GM19328 (cell line): ENCODE data around the gene ZBTB47.

Experiments used
- ATAC-seq: cut with Tn5 transposase; IDR thresholded peaks from one replicate; pipeline ENCODE4 v1.9.1; 2021; ENCODE audit warnings: mild to moderate bottlenecking, moderate library complexity; ENCODE audit not compliant: unreplicated experiment

ZBTB47 gene

GRCh38 chr3:42664438-42664803 is 10.9 kb downstream of the ZBTB47 start:
- no peak for ATAC-seq

DNA sequence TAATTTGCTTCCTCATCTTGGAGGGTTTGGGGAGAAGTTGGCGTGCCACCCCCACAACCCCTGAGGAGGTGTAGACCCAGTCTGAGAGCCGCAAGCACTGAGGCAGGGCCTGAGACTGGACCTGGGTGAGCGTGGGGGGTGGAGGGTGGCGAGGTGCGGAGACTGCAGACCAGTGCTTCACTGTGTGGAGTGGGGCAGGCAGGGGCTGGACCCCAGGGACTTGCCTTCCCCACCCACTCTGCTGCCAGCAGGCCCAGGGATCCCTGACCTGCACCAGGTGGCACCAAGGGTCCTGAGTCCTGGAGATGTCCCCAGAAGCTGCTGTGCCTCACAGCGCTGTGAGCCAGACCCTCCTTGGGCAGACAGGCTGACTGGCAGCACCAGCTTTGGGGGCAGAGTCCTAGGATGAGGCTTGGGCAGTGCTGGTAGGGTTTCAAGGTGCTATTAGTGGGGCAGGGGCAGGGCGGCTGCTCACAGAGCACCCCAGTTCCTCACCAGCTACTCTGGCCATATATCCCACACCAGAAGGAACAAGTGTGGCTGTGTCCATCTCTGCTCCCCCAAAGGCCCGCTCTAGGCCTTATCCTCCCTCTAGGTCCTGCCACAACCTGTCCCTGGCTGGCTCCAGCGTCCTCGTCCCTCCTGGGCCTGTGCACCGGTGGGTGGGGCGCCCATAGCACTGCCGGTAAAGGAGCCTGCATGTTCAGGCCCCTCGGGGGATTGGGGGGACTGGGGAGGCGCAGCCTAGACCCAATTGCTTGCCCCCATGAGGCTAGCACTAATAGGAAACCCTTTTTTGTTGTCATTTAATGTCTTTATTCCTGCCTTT is 11.8 kb downstream of the ZBTB47 start:
- ATAC-seq: no peak

- no peak for ATAC-seq
Observed at GRCh38 chr3:42666022-42666421, 12.5 kb downstream of the ZBTB47 start.

DNA sequence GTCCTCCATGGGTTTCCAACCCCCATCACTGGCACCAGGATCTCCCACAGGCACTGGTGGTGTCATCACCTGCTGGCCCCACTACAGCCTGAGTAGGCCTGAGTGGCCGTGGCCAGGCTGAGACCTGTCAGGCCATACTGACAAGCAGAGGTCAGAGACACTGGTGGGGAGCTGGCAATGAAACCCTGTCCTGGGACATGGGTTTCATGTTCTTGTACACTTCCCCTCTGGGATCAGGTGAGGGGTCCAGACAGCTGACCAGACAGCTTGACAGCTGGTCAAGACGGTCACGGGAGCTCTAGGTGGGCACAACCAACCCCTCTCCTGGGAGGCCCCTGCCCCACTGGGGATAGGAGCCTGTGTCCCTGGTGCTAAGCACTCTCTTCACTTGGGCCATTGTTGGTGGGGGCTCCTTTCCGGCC is 13.1 kb downstream of the ZBTB47 start:
- ATAC-seq: no peak

- no peak for ATAC-seq
Observed at GRCh38 chr3:42667096-42667522, 13.6 kb downstream of the ZBTB47 start.

DNA sequence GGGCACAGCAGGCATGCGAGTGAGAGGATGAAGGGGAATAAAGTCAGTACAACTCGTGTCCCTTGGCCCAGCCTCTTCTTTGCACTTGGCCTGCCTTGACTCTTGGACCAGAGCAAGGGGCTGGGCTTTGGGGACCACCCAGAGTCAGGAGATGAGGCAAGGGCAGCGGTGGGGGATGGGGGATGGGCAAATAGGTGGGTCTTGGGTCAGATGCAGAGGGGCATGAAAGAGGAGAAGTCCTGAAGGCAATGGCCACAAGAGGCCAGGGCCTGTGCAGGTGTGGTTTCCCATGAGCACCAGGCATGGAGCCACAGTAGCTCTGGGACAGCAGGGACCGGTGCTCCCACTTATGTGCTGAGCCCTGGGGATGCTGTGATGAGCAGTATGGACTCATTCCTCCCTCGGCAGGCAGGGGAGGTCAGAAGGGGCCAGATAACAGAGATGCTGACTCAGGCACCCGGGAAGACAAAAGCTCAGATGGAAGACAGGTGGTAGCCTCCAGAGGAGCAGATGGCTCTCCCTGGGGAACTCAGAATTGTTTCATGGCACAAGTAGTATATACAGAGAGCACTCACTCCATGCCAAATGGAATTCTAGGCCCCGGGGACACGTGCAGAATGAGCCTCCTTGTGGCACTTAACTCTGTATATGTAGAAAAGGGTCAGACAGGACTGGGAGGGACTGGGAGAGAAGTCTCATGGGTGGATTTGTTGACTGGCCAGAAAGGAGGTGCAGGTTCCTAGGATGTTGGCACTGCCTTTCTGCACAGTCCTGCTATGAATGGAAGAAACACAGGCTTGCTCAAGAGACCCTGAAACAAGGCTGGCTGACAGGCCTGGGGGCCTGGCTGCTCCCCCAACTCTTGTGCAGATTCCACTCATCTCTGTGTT is 14.3 kb downstream of the ZBTB47 start:
- ATAC-seq: no peak

DNA sequence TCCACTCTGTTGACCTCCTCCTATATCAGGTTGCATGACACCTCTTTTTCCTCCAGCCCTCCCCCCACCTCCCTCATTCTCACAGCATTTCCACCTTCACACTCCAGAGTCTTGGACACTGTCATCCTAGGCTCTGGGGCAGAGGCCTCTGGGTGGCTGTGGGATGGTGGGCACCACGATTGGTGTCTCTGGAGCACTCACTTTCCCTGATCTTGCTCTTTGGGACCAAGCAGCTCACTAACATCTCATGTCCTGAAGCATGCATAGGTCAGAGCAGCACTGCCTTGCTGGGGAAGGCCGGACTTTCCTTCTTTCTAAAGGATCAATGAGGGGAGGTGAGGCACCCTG is 14.9 kb downstream of the ZBTB47 start:
- ATAC-seq: no peak

- no peak for ATAC-seq
Observed at GRCh38 chr3:42668793-42669217, 15.3 kb downstream of the ZBTB47 start.

GRCh38 chr3:42670051-42670576 is 16.6 kb downstream of the ZBTB47 start:
- no peak for ATAC-seq

GRCh38 chr3:42670670-42671069 is 17.2 kb downstream of the ZBTB47 start:
- no peak for ATAC-seq

DNA sequence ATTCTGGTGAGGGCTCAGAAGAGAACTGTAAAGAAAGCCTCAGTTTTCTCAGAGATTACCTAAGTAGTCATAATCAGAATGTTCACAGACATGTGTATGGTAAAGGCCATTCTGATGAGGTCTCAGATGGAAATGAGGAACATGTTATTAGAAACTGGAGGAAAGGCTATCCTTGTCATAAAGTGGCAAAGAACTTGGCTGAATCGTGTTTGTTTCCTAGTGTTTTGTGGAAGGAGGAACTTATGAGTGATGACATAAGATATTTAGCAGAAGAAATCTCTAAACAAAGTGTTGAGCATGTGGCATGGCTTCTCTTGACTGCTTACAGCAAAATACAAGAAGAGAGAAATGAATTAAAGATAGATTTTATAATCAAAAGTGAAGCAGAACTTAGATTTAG is 19.0 kb downstream of the ZBTB47 start:
- no peak for ATAC-seq

- no peak for ATAC-seq
Observed at GRCh38 chr3:42673082-42673481, 19.6 kb downstream of the ZBTB47 start.

DNA sequence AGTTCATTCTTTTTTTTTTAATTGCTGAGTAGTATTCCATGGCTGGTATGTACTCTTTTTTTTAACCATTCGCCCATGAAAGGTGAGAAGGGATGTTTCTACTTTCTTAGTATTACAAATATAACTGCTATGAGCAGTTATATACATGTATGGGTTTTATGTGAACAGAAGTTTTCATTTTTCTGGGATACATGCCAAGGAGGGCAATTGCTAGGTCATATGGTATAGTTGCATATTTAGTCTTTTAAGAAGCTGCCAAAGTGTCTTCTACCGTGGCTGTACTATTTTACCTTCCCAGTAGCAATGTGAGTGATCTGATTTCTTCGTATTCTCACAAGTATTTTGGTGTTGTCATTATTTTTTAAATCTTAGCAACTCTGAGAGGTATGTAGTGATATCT is 20.6 kb downstream of the ZBTB47 start:
- no peak for ATAC-seq

GRCh38 chr3:42675909-42676308 is 22.4 kb downstream of the ZBTB47 start:
- no peak for ATAC-seq

GRCh38 chr3:42678447-42678846 is 24.9 kb downstream of the ZBTB47 start:
- ATAC-seq: no peak

DNA sequence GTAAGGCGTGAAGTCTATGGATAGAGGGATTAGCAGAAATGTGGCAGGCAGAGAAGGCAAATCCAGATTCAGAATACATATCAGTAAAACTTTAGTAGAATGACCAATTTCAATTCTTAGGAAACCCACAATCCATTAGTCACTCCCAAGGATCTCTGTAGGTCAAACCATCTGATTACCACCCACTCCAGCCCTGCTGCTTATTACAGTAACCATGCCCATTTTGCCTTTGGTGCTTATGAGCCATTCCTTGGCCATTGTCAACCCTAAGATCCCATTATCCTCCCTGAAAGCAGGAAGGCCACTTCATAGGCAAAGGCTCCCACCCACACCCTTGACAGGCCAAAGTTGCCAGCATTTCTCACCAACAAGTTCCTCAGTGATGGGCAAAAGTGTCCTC is 26.8 kb downstream of the ZBTB47 start:
- ATAC-seq: no peak

- no peak for ATAC-seq
Observed at GRCh38 chr3:42680806-42681205, 27.3 kb downstream of the ZBTB47 start.

- ATAC-seq: no peak
Observed at GRCh38 chr3:42681361-42682038, 28.0 kb downstream of the ZBTB47 start.

DNA sequence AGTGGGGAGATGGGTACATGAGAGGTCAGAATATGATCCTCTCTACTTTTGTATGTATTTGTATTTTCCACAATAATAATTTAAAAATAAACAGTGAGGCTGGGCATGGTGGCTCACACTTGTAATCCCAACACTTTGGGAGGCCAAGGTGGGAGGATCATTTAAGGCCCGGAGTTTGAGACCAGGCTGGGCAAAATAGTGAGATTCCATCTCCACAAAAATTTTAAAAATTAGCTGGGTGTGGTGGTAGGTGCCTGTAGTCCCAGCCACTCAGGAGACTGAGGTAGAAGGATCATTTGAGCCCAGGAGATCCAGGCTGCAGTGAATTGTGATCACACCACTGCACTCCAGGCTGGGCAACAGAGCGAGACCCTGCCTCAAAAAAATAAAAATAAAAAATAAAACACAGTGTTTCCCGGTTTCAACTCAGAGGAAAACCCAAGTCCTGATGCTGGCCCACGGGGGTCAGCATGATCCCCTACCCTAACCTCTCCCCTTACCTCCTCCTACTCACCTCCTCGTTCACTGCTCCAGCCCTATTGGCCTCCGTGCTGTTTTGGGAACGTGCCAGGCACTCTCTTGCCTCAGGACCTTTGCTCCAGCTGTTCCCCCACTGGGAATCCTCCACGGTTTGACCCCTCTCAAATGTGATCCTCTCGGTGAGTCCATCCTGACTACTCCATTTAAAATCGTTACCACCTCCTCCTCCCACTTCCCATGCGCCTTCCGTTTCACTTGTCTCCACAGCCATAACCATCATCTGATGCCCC is 29.0 kb downstream of the ZBTB47 start:
- no peak for ATAC-seq

DNA sequence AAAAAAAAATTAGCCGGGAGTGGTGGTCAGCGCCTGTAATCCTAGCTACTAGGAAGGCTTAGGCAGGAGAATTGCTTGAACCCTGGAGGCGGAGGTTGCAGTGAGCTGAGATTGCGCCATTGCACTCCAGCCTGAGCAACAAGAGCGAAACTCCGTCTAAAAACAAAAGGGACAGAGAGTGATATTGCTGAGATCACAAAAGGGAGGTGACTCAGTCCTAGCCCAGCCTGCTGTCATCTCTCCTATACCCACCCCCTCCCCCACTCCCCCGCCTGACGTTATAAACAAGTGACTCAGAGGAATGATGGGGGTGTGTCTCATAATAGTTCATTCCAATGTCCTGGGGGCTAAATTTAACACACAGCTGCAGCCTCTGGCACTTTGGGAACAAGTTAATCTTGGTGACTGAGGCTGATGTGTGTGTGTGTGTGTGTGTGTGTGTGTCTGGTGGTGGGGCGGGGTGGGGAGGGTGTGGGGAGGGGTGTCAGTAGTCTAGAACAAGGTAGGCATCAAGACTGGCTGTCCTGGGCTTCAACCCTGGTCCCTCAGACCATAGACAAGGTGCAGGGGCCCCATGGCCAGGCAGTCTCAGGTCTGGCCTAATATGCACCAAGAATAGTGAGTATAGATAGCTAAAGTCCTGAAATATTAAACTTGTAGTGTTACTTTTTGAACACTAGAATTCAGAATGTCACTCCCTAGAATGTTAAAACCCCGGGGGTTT is 30.5 kb downstream of the ZBTB47 start:
- no peak for ATAC-seq
